IMR-90 (cell line): ENCODE measurements around the gene TNNC2.

Experiments used
- CTCF ChIP-seq: conservative IDR thresholded peaks from 2 replicates; pipeline ENCODE4 v1.5.1; 2012; ENCODE audit warnings: mild to moderate bottlenecking, low read depth, low read length, improper control_type of control experiment
- POLR2A ChIP-seq: IDR thresholded peaks from 2 replicates; pipeline ENCODE4 v1.6.1; 2012; ENCODE audit warnings: mild to moderate bottlenecking, low read depth, low read length
- RAD21 ChIP-seq: IDR thresholded peaks from 2 replicates; pipeline ENCODE4 v1.6.1; 2012; ENCODE audit warnings: low read length, improper control_type of control experiment

- TF ChIP-seq CTCF = no peak
- TF ChIP-seq POLR2A = no peak
- TF ChIP-seq RAD21 = no peak
Measured at GRCh38 chr20:45827712-45828111, 600 bp upstream of the TNNC2 start.
